GM15510 (cell line): ENCODE data around the gene E2F3.

Experiments
- POLR2A ChIP-seq: IDR thresholded peaks from 3 replicates; pipeline ENCODE4 v1.6.1; 2011; ENCODE audit warnings: borderline replicate concordance; ENCODE audit not compliant: insufficient read length; ENCODE audit errors: extremely low read depth

The E2F3 gene

DNA sequence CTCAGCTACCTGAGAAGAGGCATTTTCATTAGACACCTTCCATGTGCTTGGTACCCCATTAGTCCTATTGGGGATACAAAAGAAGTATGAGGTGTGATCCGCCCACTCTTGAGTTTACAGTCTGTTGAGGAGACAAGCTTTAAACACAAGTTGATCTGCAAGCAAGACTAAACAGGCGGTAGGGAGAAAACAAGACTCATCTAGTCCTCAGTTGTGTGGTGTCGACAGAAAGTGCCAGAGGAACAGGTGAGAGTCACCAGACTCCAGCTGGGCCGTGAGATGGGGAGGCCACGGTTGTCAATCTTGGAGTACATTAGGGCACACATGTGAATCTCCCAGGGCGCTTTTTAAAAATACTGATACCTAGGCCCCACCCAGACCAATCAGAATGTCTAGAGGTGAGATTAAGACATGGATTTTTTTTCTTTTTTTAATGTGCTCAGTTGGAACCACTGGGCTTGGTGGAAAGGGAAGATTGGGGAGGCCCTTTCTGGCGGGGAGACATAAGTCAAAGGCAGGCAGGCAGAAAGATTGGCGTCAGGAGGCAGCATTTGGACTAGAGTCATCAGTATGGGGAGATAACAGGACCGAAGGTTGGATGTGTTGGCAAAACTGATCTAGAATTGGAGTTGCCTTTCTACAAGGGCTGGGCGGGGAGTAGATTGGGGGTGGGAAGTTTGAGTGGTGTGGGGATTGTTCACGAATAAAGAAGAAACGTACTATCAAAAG, 10.4 kb downstream of the E2F3 start:
- TF ChIP-seq POLR2A = no peak

DNA sequence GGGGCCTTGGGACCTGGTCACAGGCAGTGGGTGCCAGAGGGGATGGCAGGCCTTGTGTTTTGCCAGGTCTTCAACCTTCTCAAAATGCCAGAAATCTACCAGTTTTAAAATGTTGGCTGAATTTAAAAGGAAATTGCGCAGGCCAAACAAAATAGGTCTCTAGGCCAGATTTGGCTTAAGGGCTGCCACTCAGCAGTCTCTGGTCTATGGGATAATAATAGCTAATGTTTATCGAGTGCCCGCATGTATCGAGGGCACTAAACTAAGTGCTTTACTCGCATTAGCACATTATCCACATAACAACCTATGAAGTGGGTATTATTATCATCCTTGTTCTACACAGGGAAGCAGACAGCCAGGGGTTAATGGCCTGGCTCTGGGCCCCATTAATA, 11.0 kb downstream of the E2F3 start:
- no peak for TF ChIP-seq POLR2A

DNA sequence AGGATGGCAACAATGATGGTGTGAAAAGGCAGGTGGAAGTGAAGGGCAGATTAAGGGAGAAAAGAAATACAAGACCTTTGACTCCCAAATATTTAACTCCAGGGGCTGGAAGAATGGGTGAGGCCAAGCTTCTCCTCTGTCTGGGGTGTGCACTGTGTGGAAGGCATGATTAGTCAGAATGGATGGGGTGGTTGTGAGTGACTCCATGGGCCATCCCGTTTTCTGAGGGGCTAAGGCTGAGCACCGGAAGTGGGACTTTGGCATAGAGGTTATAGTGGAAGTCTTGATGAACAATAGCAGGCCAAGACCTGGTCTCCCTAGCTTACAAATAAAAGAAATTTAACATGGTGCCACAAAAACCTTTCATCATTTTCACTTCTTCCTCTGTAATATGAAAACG, 12.1 kb downstream of the E2F3 start:
- no peak for TF ChIP-seq POLR2A

DNA sequence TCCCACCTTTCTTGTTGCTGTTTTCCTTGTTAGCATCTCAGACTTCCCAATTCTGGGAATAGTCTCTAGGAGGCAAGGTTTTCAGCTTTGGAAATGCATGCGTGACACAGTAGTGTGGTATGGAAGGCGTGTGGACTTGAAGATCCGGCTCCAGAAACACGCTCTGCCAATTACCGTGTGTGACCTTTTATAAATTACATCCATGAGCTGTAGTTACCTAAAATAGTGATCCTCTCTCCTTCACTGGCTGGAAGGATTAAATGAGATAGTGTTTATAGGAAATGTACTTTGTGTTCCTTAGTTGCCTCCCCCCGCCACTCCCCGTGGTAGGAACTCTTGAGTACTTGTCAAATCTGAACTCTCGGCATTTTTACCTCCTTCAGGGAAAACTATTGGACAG, 13.0 kb downstream of the E2F3 start:
- TF ChIP-seq POLR2A = no peak

DNA sequence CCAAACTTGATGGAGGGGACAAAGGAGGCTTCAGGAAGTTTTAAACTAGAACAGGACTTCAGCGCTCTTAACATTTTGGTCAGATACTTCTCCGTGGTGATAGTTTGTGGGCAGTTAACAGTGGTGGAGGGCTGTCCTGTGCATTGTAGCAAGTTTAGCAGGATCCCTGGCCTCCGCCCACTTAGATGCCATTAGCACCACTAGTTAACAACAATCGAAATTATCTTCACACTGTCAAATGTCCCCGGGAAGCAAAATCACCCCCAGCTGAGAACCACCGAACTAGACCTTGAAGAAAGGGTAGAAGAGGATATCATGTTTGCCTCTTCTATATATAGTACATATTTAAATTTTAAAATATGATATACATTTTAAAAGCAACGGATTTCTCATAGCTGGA, 13.6 kb downstream of the E2F3 start:
- no peak for TF ChIP-seq POLR2A

DNA sequence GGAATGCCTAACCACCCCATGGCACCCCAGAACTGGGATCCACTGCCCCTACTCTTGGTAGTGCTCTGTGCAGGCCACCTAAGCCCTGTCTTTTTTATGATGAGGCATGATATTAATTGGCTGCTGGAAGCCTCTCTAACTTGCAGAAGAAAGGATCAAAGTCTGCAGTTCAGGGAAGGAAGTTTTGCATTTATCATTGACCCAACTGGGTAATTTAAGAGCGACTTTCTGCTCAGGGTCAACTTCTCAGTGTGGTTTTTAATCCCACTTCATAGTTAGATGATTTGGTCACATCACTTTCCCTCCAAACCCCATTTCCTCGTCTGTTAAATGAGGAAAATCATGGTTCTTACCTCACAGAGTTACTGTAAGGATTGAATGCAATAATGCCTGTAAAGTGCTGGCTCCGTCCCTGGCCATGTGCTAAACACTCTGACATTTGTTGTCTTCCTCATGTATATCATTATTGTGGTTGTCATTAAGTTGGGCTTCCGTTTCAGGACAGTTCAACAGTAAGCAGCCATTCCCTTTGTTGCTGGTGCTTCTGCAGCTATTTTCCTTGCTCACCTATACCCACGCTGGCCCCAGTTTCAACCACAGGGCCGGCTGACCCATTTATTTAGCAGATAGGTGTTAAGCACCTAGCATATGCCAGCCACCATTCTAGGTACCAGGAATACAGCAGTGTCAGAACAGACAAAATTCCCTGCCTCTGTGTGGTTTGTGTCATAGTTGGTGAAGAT, 14.2 kb downstream of the E2F3 start:
- TF ChIP-seq POLR2A = no peak

DNA sequence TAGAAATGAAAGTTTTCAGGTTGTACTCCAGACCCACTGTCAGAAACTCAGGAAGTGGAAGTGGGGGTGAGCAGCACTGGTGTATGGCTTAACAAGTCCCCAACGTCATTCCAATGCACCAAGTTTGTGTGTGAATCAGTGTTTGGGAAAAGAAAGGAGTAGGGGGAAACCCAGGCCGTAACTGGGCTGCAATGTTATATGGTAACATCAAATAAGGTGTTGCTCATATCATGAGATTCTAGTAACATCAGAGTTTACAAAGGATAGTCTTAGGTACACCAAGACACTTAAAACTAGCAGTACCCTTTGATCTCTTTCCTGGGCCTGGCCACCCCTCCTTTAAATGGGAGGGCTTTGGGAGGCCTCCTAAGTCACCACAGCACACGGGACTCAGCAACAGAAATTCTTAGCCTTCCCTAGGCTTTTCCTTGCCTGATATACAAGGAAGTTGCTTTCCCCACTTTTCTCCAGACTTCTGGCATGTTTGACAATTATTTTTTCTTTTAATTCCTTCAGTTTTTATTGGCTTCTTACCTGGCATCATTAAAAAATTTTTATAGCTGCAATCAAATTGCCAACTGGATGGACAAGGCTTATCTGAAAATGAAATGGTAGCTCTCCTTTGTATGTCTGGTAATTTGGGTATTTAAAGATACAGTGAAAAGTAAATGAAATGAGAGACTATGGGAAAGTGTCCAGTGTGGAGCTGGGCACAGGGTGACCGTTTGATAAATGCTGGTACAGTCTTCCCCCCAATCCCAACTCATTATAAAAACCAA, 15.1 kb downstream of the E2F3 start:
- TF ChIP-seq POLR2A = no peak

DNA sequence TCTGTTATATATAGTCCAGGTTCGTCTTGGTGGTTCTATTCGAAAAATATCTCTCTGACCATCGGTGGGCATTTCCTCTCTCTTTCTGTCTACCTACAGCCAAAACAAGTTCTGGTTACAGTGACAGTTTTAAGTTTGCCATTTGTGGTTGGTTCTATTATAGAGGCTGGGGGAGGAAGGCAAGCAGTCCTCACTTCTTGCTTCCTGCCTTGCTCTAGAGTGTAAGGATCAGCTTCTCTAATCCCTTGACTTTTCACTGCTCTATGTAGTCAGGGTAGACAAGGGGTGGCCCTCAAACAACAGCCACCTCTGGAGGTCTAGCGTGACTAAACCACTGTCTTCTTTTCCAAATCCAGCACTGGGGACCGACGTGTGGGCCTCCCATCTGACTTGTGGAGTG, 16.1 kb downstream of the E2F3 start:
- TF ChIP-seq POLR2A = no peak

DNA sequence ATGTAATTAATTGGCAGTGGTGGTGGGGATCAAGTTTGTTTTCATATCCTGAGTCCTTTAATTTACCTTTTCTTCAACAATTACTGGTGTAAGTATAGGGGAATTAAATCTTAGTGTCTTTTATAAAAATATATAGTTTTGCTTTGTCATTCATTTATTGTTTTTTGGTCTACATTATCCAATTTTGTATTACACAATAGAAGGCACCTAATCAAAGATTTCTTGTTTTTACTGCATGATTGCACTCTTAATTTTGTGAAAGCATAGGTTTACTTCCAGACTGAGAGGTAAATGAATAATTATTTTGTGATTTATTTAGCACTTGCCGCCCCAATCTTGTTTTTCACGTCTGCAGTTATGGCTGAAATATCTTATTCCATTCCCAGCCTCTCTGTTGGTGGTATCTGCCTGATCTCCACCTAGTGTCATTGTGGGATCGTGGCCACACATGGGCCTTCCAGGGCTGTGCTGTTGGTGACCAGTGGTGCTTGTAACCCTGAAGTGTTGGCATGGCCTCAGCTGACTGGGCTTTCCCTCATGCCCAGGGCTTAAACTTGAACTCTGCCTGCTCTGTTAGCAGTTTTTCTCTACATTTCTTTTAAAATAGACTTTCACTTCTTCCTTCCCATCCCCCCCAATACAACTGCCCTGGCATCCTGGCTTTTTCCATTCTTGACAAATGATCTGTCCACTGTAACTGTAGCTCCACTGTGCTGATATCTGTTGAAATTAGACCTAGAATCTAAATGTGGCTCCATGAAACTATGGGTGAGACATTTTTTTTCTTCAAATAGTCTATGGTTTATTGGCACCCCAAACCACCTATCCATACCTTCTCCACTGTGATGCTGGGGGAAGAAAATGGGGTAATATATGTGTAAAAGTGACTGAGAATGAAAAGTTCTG, 24.8 kb downstream of the E2F3 start:
- no peak for TF ChIP-seq POLR2A

DNA sequence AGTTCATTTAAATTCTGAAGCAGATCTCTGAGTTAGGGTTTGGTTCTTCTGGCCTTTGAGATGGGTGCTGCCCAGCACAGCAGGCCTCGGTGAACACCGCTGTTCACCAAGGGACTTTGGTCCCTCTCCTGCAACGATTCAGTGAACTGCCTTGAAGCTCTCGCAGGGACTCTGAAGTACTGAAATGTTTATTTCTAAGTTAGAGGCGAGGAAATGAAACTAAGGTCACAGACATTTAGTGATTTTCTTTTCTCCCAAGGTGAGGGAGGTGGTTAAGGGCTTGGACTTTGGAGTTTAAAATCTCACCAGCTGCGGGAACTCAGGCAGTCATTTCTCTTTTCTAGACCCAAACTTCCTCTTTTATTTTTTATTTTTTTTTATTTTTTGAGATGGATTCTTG, 26.2 kb downstream of the E2F3 start:
- no peak for TF ChIP-seq POLR2A

DNA sequence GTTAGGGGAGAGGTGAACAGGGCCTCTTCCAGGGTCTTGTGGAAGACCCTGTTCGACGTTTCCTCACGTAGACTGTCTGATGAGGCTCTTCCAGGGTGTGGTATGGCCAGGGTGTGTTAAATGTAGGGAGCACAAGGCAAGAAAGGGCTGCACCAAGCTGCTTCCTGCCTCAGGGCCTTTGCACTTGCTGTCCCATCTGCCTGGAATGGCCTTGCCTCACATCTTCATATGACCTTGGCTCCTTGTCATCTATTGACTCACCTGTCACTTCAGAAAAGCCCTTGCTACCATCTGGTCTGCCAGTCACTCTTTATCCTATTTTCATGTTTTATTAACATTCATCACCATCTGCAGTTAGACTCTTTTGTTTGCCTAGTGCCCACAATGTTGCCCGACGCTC, 31.0 kb downstream of the E2F3 start:
- TF ChIP-seq POLR2A = no peak

DNA sequence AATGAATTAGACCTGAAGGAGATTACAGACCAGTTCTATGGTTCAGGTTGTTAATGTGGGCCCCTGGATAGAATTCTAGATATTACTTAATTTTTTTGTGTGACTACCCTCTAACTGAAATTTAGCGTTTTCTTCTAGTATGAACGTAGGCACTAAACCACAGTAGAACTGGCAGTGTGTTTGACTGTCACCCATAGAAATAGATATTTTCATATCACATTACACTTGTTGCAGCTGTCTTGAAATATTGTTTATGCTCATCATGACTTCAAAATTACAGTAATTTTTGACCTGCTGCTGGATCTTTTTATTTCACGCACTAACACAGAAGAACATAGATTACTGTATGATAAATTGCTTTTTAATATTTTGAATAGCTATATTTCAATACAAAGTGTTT, 31.6 kb downstream of the E2F3 start:
- TF ChIP-seq POLR2A = no peak

DNA sequence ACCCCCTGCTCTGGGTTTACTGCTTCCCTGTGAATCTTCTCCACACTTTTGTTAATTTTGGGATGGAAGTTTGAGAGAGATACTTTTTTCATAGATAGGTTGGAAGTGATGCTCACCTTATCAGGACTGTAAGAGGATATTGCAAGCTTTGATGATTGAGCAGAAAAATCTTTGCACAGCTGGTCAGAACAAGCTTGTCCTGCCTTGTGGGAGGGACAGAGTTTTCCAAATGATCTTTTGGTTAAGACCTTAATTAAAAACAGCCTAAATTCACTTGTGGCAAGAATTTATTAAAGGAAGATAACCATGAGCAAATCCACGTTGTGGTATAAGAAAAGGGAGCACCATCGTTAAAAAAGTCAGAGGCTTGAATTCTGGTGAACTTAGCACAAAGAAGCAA, 32.2 kb downstream of the E2F3 start:
- TF ChIP-seq POLR2A = no peak

DNA sequence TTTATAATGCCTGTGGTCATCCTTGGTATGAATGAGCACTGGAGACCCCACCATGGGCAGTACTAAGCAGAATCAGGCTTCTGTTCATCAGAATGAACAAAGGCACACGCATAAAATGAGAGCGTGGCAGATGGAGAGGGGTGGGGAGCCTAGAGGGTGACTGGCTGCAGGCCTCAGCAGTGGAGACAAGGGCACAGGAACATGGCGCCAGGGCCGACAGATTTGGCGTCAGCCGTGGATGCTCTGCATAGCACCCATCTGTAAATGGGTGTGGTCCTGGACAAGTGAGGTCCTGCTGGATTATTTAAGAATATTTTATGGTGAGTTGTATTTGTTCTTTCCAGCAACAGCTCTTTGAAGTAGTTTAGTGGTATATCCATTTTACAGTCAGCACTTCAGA, 33.1 kb downstream of the E2F3 start:
- TF ChIP-seq POLR2A = no peak
